ENCODE measurements around the gene NIPA2.
"Not testable (repeated sequence)": the region's sequence is repeated elsewhere in the genome, so short reads cannot be mapped to it uniquely, and the experiment has no call there.

Gene NIPA2

GRCh38 chr15:22838292-22839042 lies at the start of gene NIPA2:
NIPA2 (plus strand) TSS chr15:22838666; CDS start chr15:22851732, 13,066 bp downstream.
- peak; percentile 95 for DNase-seq

- DNase-seq = no peak
Observed at GRCh38 chr15:22794063-22794462, 44.4 kb upstream of the NIPA2 start.

DNA sequence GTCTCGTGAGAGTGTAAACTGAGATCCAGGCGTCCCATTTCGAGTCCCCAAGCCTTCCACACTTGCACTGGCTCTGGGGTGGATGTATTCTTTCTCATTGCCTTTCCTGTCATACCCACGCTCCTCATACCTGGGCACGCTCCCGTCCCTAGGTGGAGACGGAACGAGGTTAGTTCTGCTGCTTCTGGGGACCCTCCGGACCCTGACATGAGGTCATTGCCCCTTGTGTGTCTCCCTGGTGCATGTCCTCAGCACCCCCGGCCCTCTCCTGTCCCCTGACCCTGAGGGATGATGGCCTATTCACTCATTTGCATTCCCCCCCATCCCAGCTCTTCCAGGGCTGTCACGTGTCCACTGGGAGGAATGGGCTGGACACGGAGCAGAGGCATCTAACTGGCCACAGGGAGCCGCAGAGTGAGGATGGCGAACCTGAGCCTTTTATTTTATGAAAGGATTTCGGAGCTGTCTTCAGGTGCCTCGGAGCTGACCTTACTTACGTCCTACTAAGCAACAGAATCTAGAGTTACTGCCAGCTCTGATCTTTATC lies 43.8 kb upstream of the NIPA2 start:
- DNase-seq = no peak

- no peak for DNase-seq
Observed at GRCh38 chr15:22795206-22796063, 43.0 kb upstream of the NIPA2 start.

DNA sequence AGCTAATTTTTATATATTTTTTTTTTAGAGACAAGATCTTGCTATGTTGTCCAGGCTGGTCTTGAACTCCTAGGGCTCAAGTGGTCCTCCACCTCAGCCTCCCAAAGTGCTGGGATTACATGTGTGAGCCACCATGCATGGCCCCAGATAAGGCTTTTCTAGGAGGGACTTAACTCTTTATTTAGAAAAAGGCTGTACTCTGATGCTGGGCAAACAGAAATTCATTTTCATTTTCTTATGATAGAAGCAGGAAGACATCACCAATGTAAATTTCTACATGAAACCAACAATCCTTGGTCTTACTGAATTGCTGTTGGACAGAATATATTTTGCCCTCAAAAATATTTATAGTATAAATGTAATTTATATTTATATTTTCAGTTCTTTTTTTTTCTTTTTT lies 42.4 kb upstream of the NIPA2 start:
- no peak for DNase-seq

- DNase-seq = no peak
Observed at GRCh38 chr15:22799902-22800301, 38.6 kb upstream of the NIPA2 start.

DNA sequence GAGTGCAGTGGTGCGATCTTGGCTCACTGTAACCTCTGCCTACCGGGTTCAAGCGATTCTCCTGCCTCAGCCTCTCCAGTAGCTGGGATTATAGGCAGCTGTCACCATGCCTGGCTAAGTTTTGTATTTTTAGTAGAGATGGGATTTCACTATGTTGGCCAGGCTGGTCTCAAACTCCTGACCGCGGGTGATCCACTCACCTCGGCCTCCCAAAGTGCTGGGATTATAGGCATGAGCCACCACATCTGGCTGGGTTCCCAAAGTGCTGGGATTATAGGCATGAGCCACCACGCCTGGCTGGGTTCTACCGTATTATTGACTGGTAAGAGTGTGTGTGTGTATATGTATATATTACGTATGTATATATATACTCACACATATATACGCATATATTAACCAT lies 35.5 kb upstream of the NIPA2 start:
- not testable (repeated sequence) for DNase-seq

GRCh38 chr15:22806156-22806555 lies 32.3 kb upstream of the NIPA2 start:
- DNase-seq = no peak

DNA sequence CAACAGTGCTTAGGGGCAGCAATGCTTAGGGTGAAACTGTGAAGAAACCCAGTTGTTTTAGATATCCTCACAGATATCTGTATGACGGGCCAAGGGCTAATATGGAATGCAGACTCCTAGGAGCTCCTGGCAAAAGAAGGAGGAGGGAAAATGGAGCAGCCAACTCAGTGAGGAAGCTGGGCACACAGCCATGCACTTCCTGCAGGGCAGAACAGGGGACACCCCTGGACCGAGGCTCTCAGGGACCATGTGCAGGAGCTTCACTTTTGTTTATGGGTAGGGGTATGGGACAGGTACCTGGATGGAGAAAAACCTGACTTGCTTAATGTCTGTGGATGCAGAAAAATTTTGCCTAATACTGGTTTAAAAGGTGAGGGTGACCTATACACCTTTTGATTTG lies 31.8 kb upstream of the NIPA2 start:
- no peak for DNase-seq

DNA sequence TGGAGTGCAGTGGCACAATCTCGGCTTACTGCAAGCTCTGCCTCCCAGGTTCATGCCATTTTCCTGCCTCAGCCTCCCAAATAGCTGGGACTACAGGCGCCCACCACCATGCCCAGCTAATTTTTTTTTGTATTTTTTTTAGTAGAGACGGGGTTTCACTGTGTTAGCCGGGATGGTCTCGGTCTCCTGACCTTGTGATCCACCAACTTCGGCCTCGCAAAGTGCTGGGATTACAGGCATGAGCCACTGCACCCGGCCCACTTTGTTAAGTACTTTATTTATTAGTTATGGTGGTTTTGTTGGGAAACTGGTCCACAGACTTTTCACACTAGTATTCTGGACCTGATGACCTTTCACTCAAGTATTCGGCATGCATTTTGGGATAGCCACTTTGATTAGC lies 30.6 kb upstream of the NIPA2 start:
- not testable (repeated sequence) for DNase-seq

- DNase-seq = no peak
Observed at GRCh38 chr15:22808240-22808639, 30.2 kb upstream of the NIPA2 start.

- DNase-seq = no peak
Observed at GRCh38 chr15:22808761-22809280, 29.6 kb upstream of the NIPA2 start.

DNA sequence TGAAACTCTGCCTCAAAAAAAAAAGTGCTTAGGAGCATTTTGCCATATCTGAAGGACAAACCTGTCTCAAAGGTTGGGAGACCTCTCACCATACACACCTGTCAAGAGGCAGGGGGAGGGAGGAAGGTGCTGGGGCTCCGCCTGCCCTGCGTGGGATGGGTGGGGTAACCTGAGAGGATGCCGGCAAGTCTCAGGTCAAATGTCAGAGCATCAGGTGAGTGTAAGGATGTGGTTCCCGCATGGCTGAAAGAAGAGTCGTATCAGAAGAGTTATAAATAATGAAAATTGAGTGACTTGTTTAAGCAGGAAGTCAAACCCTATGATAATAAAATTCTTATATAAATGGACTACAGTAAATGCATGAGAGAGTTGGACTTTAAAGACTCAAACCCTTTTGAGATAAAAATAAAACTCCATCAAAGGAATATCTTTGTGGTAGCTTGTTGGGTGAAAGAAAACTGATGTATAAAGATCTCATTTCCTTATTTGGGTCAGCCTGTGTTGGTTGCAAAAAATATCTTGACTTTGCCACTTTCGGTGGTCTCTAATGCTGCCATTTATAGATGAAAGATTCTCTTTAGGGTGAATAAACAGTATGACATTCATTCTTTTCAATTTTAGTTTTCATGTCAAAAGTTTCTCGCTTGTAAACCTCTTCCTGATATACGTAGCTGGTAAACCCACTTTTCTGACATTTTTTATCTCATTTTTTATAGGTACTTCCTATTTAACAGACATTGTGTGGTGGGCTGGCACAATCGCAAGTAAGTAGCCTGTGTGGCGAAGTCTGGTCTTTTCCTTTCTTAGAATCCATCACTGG lies 28.2 kb upstream of the NIPA2 start:
- no peak for DNase-seq

DNA sequence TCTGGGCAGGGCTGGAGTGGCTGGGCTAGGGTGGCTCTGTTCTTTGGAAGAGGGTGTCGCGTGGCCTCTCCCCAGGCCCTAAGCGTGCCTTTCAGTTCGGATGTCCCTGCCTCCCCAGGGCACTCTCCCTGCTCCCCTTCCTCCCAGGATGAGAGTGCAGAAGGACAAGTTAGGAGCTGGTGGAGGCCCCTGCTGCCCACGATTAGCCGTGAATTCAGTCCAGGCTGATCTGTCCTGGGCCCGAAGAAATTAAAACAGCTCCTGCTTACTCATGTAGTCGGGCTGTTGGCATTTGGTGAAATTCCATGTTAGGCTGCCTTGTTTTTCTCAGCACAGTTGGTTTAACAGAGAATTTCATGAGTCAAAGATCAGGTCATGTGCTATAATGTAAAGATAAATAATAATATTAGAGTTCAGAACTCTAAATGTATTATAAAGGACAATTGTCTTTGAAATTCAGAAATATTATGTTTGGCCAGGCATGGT lies 27.6 kb upstream of the NIPA2 start:
- DNase-seq = no peak

DNA sequence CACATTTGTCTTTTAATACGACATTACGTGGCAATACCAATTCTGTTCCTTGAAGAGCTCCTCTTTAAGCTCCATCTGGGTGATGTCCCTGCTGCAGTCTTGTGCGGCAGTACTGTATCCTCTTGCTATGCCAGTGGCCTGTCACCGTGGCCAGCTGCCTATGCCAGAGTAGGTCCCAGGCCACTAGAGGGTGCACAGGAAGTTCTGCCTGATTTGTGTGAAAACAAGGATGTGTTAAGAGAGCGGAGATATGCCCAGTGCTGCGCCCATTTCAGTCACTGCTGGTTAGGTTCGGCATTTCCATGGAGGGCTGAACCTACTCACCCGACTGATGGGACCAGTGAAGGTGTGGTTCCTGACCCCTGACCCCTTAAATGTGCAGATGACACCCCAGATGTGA lies 26.8 kb upstream of the NIPA2 start:
- DNase-seq = no peak

GRCh38 chr15:22813844-22814243 lies 24.6 kb upstream of the NIPA2 start:
- no peak for DNase-seq

- DNase-seq = no peak
Observed at GRCh38 chr15:22815766-22816165, 22.7 kb upstream of the NIPA2 start.

- no peak for DNase-seq
Observed at GRCh38 chr15:22819651-22820050, 18.8 kb upstream of the NIPA2 start.

DNA sequence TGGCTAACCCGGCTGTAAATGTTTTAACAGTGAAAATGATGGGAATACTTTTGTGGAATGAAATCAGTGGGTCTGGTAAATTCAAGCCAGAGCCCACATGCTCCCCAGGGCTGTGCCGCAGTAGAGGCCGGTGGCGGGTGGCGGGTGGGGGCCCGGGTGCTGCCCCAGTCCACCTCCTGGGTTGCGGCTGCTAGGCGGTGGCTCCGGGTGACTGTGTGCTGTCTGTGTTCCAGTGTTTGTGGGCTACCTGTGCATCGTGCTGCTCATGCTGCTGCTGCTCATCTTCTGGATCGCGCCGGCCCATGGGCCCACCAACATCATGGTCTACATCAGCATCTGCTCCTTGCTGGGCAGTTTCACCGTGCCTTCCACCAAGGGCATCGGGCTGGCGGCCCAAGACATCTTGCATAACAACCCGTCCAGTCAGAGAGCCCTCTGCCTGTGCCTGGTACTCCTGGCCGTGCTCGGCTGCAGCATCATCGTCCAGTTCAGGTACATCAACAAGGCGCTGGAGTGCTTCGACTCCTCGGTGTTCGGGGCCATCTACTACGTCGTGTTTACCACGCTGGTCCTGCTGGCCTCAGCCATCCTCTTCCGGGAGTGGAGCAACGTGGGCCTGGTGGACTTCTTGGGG lies 14.9 kb upstream of the NIPA2 start:
- no peak for DNase-seq

GRCh38 chr15:22827125-22827524 lies 11.3 kb upstream of the NIPA2 start:
- no peak for DNase-seq

- no peak for DNase-seq
Observed at GRCh38 chr15:22831473-22831872, 7.0 kb upstream of the NIPA2 start.

DNA sequence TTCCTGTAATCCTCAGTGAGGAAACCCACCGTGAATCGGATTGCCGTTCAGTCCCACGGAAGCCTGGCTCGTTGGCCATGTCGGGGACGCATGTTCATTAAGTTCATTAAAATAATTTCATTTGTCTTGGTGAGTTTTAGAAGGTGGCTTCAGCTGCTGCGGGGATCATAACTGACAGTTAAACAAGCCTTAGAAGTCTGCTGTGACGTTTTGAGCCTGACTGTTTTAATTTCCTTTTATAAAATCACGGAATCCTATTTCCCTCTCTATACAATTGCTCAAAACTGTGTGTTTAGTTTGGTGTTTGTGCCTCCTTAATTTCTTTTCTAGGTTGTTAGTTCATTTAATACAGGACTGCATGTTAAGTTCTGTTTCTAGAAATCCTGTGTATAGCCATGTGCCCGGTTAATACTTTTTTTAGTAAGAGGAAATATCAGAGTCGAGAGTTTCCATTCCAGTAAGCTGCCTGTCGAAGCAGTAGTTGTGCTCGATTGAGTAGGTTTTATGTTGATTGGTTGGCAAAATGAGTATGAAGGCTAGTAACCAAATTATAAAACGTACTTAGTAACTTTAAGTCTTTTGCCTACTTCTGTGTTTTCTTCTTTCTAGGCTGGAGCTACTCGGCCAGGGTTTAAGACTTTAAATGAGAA lies 705 bp downstream of the NIPA2 start:
- no peak for DNase-seq

Data from NCI-H526 treated with DMSO at 0.1 percent for 48 hours (cell line).